K562 (cell line): ENCODE results near the gene ACAP2. TPM values are rescaled to one million over a fixed set of nuclear protein-coding genes. Genes with fewer than 3 reads are reported as not detected.
A peak's percentile ranks its signal among the peaks of the same experiment; 100 is the strongest.

ENCODE experiments used
- ATF1 ChIP-seq, 2 experiments: fragments of 450-650 bp in 1 of 2; IDR thresholded peaks; 2 replicates each; pipeline ENCODE4 v1.6.1; 2016; ENCODE audit warnings: missing compliant biosample characterization in 1 of 2, missing genetic modification characterization in 1 of 2
- CBFB ChIP-seq: sonication (generic); formaldehyde crosslinking; IDR thresholded peaks from 2 replicates; pipeline ENCODE4 v1.4.0; 2020; ENCODE audit warnings: mild to moderate bottlenecking, missing genetic modification reagents
- MED1 ChIP-seq: sonication (generic); formaldehyde crosslinking; IDR thresholded peaks from 2 replicates; pipeline ENCODE4 v1.8.1; 2023; ENCODE audit warnings: missing genetic modification reagents, borderline replicate concordance
- MGA ChIP-seq: fragments of 450-650 bp; IDR thresholded peaks from 2 replicates; pipeline ENCODE4 v1.6.1; 2016; ENCODE audit warnings: mild to moderate bottlenecking, moderate library complexity
- POLR2H ChIP-seq: IDR thresholded peaks from 2 replicates; pipeline ENCODE4 v1.6.1; 2016; ENCODE audit warnings: missing genetic modification characterization, low read depth, mild to moderate bottlenecking, control low read depth, missing compliant biosample characterization, moderate library complexity
- RAD21 ChIP-seq, 2 experiments: fragments of 250-450 bp in 1 of 2; fragments of 450-650 bp in 1 of 2; sonication (Bioruptor Pico) in 1 of 2; formaldehyde crosslinking in 1 of 2; IDR thresholded peaks in 1 of 2; conservative IDR thresholded peaks in 1 of 2; 2 replicates each; pipeline versions ENCODE4 v1.4.0 to v1.8.0; 2020 to 2022; ENCODE audit warnings: mild to moderate bottlenecking in 2 of 2, moderate library complexity in 1 of 2
- RBFOX2 ChIP-seq: fragments of 200-400 bp; formaldehyde crosslinking; IDR thresholded peaks from 2 replicates; pipeline ENCODE4 v1.6.1; 2017; ENCODE audit warnings: low read depth, mild to moderate bottlenecking, low read length, moderate library complexity
- SMAD3 ChIP-seq: fragments of 450-650 bp; formaldehyde crosslinking; conservative IDR thresholded peaks from 2 replicates; pipeline ENCODE4 v1.4.0; 2020; ENCODE audit warnings: mild to moderate bottlenecking
- TAL1 ChIP-seq: fragments of 450-650 bp; IDR thresholded peaks from 2 replicates; pipeline ENCODE4 v1.6.1; 2016; ENCODE audit warnings: mild to moderate bottlenecking
- TRIM28 ChIP-seq: fragments of 450-650 bp; IDR thresholded peaks from 2 replicates; pipeline ENCODE4 v1.6.1; 2017
- ZKSCAN3 ChIP-seq: fragments of 250-450 bp; sonication (Bioruptor Pico); IDR thresholded peaks from 2 replicates; pipeline ENCODE4 v1.4.0; 2020
- ZNF143 ChIP-seq: sonication (generic); formaldehyde crosslinking; IDR thresholded peaks from 2 replicates; pipeline ENCODE4 v1.9.0; 2022; ENCODE audit warnings: mild to moderate bottlenecking, missing genetic modification reagents
- ZNF436 ChIP-seq: fragments of 250-450, 450-650 bp; sonication (Bioruptor Pico); formaldehyde crosslinking; IDR thresholded peaks from 2 replicates; pipeline ENCODE4 v1.7.0; 2020; ENCODE audit warnings: mild to moderate bottlenecking
- polyA plus RNA-seq, 8 experiments: library from polyadenylated mRNA; depleted of rRNA in 4 of 8; stranded (reverse) in 5 of 8; unstranded in 3 of 8; fragments of >200 nt; fragmentation: Nextera tagmentation in 2 of 8; fragmentation: Illumina TruSeq in 1 of 8; extraction: Ambion mirVana in 2 of 8; extraction: Trizol in 1 of 8; gene quantifications; 2 replicates each; pipeline versions ENCODE4 v1.2.1 to v1.2.3, GENCODE V29; 2011 to 2014; ENCODE audit warnings: inconsistent platforms in 1 of 8, missing spikeins in 1 of 8
- total RNA-seq, 7 experiments: library from RNA; depleted of rRNA in 6 of 7; stranded (reverse); fragments of >200 nt in 6 of 7; fragmentation: Illumina TruSeq in 2 of 7; extraction: Trizol in 2 of 7; gene quantifications; 2 replicates each; pipeline versions ENCODE4 v1.2.1 to v1.2.3, GENCODE V29; 2011 to 2021; ENCODE audit warnings: low replicate concordance in 1 of 7
- TF ChIP-seq, protein P1 (sequence below): fragments of 450-650 bp; IDR thresholded peaks from 2 replicates; pipeline ENCODE4 v1.6.1; 2016; ENCODE audit warnings: low read depth, mild to moderate bottlenecking, moderate library complexity
- TF ChIP-seq, protein P2 (sequence below): sonication (generic); formaldehyde crosslinking; IDR thresholded peaks from 2 replicates; pipeline ENCODE4 v1.8.0; 2022; ENCODE audit warnings: mild to moderate bottlenecking, missing genetic modification reagents

The ACAP2 gene
- total and polyA plus RNA-seq, 9 of the 15 experiments (the other 6 are each of a cell fraction or from before 2014, with no cell fraction given), result 10.6 to 52.7 (median 34.4) TPM

GRCh38 chr3:195259475-195260279, 183.1 kb downstream of the ACAP2 start (continued):
- TF ChIP-seq MGA (peak; percentile 96), RBFOX2 (peak; percentile 93), POLR2H (tag) (no peak; the same call in 1 of the 2 replicates), CBFB (CRISPR knock-in tag) (no peak), ZNF143 (CRISPR knock-in tag) (no peak), TRIM28 (no peak), ZKSCAN3 (CRISPR knock-in tag) (no peak; the same call in 1 of the 2 replicates), ATF1 (CRISPR knock-in tag; IDR thresholded peaks at IDR 0.05) (no peak), ATF1 (tag; IDR thresholded peaks at IDR 0.05) (peak; percentile 55; the same call in 1 of the 2 replicates), RAD21 (CRISPR knock-in tag; conservative IDR thresholded peaks at IDR 0.05 in 1 of 2, IDR thresholded peaks at IDR 0.05 in 1 of 2) (peak; percentile 90 to 96), MED1 (CRISPR knock-in tag) (no peak), ZNF436 (CRISPR knock-in tag) (no peak), TAL1 (no peak), SMAD3 (no peak)
- TF ChIP-seq, protein P1, sequence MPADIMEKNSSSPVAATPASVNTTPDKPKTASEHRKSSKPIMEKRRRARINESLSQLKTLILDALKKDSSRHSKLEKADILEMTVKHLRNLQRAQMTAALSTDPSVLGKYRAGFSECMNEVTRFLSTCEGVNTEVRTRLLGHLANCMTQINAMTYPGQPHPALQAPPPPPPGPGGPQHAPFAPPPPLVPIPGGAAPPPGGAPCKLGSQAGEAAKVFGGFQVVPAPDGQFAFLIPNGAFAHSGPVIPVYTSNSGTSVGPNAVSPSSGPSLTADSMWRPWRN, result no peak
- TF ChIP-seq, protein P2, sequence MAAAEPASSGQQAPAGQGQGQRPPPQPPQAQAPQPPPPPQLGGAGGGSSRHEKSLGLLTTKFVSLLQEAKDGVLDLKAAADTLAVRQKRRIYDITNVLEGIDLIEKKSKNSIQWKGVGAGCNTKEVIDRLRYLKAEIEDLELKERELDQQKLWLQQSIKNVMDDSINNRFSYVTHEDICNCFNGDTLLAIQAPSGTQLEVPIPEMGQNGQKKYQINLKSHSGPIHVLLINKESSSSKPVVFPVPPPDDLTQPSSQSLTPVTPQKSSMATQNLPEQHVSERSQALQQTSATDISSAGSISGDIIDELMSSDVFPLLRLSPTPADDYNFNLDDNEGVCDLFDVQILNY, result peak; percentile 62; the same call in 1 of the 2 replicates
